ENCODE data around the gene CLPX.

- TF ChIP-seq CTCF (conservative IDR thresholded peaks at IDR 0.05; ENCODE audit: low read depth, low read length) (no peak), EZH2 (IDR thresholded peaks at IDR 0.05; ENCODE audit: low read length, unreplicated experiment) (no peak)
Measured at GRCh38 chr15:65208647-65209046, 23.5 kb upstream of the CLPX start.

All from PC-3 (cell line).